Measurements from ENCODE around the gene TBR1.

The TBR1 gene

DNA sequence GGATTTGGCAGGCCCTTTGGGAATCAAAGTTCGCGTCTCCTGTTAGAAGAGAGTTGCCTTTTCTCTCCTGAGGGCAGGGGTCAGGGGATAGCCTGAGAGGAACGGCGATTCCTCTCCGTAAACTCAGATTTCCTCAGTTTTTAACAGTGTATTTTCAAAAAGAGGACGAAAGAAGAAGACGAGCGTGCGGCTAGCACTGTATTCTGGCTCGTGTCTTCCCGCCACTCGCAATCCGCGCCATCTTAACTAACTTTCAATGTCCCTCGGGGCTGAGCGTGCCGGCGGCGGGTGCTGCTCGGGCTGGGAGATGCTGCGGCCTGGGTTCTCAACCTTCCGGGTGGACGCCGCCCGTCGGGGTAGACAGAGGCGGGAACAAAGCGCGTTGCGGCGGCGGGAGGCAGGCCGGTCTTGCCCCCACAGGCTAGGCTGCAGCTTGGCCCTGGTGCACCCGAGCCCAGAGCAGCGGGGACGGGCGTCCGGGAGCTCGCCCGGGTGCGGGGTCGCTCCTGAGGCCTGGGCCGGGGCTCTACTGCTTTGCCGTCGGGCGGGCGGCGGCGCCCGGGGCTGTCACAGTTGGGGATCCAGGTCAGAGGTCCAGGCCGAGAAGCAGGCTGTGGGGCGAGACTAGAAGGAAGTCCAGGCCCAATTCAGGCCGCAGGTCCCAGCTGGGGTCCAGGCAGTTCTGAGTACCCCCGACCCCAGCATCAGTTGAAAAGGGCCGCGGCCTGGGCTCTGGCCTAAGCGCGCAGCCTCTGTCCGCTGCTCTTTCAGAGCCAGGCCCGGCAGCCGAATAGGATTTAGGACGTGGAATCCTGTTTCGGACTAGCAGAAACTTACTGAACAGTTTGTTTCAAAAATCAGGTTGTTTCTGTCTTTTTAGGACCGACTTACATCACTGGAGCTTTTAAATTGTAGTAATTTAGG, 11.8 kb downstream of the TBR1 start:
- DNase-seq (ENCODE audit: low read depth) = no peak

GRCh38 chr2:161430386-161430785, 14.3 kb downstream of the TBR1 start:
- DNase-seq (ENCODE audit: low read depth) = no peak

DNA sequence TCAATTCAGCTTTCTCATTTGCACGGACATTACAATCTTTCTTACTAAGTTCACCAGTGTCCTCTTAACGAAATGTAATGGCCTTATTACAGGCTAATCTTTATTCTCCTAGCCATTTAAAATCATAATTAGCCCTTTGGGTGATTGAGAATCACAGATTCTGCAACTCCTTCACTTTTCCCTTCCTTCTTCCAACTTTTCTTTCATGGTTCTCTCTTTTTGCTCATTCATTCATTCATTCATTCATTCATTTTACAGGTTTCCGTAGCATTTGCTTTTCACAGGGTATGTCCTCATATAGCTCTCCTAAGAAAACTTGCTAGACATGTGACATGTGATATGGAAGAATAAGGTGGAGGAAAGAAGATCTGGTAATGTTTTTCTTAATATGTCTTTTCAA, 16.0 kb downstream of the TBR1 start:
- no peak for DNase-seq (ENCODE audit: low read depth)

- DNase-seq (ENCODE audit: low read depth) = no peak
Measured at GRCh38 chr2:161434118-161434517, 18.0 kb downstream of the TBR1 start.

DNA sequence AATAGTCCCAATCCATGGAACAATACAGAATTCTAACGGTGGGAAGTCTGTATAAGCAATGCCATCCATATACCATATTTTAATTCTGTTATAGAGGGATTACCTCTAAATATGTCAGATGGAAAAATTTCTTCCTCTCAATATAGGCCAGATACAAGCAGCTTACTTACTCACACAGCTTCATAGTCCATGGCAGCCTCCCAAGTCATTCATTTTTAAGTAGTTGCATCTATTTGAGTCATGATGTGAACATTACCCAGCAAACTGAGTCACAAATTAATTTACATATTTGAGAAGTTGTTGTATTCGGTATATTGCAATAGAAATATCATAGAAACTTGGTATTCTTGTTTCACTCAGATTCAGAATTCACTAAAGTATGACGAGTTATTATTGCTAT, 20.3 kb downstream of the TBR1 start:
- no peak for DNase-seq (ENCODE audit: low read depth)

DNA sequence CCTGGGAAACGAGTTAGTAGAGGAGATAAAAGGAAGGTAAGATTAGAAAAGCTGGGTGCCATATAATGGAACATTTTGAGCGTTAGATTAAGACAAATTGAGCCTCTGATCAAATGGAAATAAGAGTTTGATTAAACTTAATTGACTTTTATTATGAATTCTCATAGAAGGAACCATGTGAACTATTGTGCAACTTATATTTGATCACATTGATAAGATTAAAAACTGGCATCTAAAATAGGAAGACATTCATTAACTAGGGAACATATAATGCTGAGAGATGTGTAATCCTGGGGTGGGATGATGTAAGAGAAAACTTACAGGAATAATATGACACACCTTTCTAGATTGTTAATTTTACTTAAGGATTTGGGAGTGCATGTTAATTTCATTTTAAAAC, 22.5 kb downstream of the TBR1 start:
- no peak for DNase-seq (ENCODE audit: low read depth)

- DNase-seq (ENCODE audit: low read depth) = no peak
Measured at GRCh38 chr2:161445097-161445496, 29.0 kb downstream of the TBR1 start.

DNA sequence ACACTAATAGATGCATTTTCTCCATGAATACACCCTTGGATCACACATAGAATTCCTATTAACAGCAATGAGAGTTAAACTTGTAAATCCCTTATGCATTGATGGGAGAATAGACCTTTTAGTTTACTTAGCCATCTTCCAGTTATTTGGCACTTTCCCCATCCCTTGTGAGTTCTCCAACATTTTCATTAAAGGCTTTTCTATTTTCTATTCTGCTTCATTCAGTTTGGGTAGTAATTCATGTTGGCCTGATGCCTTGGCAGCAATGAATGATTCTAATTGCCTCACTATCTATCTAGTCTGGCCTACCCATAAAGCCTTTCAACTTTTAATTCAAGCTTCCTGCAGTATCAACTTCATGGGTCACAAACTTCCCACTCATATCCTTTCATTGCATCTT, 32.3 kb downstream of the TBR1 start:
- no peak for DNase-seq (ENCODE audit: low read depth)

DNA sequence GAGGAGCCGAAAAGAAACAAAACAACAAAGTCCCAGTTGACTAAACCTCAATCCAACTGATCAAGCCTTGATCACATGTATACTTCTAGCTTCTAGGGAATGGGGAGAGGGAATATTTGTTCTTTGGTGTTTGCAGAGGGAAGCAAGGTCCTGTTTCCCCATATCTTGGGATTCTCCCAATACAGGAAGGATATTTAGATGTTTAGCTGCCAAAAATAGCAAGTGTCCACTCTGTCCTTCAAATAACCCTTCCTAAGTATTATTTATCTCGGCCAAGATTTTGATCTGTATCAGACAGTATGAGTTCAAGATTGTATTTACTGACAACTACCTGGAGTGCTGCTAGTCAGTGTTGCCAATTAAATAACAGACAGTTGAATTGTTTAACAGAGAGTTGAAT, 55.5 kb downstream of the TBR1 start:
- DNase-seq (ENCODE audit: low read depth) = no peak

DNA sequence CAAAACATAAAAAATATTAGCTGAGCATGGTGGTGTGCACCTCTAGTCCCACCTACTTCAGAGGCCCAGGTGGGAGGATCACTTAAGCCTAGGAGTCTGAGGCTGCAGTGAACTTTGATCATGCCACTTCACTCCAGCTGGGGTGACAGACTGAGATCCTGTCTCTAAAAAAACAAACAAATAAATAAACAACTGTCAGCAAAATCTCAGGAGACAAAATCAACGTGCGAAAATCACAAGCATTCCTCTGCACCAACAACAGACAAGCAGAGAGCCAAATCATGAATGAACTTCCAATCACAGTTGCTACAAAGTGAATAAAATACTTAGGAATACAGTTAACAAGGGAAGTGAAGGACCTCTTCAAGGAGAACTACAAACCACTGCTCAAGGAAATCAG, 58.8 kb downstream of the TBR1 start:
- DNase-seq (ENCODE audit: low read depth) = no peak
